DMS53 treated with DMSO at 0.1 percent for 48 hours (cell line): ENCODE measurements around the gene NEK6.

Experiments
- DNase-seq: peaks from one replicate; lab custom pipeline; 2025; ENCODE audit not compliant: unreplicated experiment; lab: John Stamatoyannopoulos, UW

The NEK6 gene

GRCh38 chr9:124351672-124352468 lies 94.1 kb downstream of the NEK6 start:
- DNase-seq, result no peak

GRCh38 chr9:124352616-124353015 lies 94.9 kb downstream of the NEK6 start:
- no peak for DNase-seq

DNA sequence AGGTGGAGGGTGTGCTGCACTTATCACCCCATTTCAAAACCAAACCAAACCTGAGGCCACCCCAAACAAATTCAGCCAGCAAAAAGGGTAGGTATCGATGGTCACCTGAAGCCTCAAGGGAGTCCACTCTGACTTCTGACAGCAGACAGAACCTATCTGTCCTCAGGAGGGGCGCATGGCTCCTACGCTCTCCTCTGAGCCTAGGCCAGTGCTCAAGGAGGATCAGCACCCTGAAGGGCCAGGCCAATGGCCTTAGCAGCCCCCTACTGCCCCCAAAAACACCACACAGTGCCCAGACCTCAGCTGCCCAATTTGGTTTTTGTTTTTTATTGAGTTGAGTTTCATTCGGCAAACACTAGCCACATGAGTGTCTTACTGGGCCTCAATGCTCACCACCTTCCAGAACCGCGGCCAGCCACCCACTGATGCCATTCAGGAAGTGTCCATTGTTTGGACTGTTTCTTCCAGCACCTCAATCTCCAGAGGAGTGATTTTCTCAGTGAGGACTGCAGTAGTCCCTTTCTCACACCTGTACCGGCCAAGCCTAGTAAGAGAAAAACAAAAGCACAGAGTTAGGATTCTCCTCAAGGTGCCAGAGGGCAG lies 95.5 kb downstream of the NEK6 start:
- no peak for DNase-seq

- DNase-seq, result no peak
These were observed 96.1 kb downstream of the NEK6 start for GRCh38 chr9:124353811-124354274.

DNA sequence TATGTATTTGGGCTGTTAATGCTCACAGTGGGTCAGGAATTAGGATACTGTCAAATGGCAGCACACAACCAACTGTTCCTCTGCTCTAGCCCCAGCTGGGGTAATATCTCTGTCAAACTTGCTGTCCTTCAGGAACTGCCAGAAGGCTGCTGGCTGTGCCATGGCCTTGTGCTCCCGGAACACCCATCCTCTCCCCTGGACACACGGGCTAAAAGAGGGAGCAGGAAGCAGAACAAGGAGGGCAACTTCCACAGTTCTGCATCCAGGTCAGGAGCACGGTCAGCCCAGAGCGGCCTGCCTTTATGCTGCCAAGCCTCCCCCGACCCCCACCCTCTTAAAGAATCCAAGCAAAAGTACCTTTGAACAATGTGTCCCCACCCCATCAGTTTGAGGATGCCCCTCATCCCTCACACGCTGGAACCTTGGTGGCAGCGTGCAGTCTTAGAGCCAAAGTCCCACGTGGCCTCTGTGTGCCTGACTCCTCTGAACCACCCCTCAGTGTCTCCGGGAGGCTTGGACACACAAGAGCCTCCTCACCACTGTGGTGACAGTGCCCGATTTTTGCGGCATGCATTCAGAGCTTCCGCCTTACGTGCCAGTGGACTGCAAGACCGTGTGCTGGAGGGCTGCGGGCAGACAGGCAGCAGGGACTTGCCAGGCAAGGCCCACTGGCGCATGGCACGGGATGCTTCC lies 96.7 kb downstream of the NEK6 start:
- DNase-seq, result no peak

DNA sequence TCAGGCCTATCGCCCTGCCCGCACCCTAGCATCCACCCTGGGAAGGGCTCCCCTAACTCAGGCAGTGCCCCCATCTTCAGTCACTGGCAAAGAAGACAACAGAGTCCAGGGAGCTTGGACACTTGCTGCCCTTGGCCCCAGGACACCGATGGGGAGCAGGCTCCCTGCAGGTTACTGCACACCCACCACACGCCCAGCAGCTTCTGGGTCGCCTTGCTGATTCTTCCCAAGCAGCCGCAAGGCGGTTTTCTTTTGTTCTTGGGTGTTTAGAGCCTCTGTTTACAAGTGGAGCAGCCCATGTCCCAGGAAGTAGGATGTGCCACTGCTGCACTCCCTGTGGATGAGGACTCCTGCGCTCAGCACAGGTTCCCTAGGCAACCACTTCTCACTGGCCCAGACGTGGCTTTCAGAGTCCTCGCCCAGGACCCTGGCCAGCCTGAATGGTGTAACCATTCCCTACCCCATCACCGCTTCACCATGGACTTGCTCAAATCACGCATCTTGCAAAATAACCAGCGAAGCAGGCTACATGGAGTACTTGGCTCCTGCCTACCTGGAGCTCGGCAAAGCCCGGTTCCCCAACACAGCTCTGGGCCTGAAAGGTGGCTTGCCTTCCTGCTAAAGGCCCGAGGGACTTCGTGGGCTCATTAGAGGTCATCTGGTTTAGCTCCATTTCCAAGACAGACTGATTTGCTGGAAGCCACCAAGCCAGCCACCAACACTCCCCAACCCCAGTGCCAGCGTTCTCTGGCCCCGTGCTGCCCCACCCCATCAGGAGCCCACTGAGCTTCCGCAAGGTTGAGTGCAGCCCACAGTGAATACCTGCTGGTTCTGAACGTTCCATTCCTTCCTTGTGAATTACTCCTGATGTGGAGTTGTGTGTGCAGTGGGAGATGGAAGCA lies 97.5 kb downstream of the NEK6 start:
- no peak for DNase-seq

GRCh38 chr9:124355941-124356744 lies 98.4 kb downstream of the NEK6 start:
- DNase-seq, result no peak

- DNase-seq, result no peak
These were observed 99.1 kb downstream of the NEK6 start for GRCh38 chr9:124356745-124357390.

- no peak for DNase-seq
These were observed 100.1 kb downstream of the NEK6 start for GRCh38 chr9:124357721-124358361.

- no peak for DNase-seq
These were observed 100.9 kb downstream of the NEK6 start for GRCh38 chr9:124358631-124359030.

DNA sequence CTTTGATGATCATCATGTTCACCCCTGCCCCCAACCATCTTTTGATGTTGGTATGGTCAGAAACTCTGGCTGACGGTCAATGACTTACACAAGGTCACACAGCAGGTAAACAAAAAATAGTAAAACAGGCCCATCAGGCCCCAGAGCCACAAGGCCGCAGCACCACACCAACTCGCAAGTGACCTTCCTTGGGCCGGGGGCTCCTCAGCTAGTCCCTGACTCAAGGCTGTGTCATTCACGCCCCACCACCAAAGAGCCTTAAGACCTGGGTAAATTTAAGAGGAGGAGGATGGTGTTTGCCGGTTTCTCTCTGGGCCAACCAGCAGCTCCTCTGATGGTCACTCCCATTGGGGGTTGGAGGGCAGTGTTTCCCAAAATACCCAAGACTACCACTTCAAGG lies 101.7 kb downstream of the NEK6 start:
- no peak for DNase-seq

DNA sequence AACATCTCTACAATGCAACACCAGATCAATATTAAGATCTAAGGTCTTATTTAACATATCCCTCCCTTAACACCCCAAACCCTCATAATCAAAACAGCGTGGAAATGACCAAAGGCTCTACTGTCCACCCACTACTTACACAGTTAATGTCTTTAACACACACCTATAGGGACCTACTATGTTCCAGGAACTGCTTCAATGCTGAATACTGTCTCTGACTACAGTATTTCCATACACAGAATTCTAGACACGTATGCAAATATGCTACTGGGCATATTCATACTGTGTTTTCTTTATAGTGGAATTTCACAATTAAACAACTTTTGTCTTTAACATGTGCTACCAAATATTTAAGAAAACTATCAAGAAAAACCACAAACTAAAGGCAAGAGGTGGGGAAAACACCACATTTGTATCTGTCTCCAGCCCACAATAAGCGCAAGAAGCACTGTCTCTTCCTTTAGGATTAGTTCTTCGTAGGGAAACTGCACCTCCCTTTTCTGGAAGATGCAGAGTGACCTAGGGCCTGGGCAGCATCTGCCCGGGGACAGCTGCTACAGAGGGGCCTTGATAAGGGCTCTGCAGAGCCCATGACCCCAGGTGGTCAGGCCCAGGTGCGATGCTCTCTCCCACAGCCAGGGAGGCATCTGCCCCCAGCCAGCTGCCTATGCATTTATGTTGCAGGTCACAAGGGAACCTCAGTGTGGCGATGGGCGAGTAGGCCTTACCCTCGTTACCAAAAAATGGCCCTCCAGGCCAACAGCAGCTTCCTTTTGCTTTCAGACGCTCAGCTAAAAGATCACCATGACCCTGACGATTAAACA lies 102.3 kb downstream of the NEK6 start:
- DNase-seq, result no peak

- DNase-seq, result no peak
These were observed 103.4 kb downstream of the NEK6 start for GRCh38 chr9:124361128-124361527.

DNA sequence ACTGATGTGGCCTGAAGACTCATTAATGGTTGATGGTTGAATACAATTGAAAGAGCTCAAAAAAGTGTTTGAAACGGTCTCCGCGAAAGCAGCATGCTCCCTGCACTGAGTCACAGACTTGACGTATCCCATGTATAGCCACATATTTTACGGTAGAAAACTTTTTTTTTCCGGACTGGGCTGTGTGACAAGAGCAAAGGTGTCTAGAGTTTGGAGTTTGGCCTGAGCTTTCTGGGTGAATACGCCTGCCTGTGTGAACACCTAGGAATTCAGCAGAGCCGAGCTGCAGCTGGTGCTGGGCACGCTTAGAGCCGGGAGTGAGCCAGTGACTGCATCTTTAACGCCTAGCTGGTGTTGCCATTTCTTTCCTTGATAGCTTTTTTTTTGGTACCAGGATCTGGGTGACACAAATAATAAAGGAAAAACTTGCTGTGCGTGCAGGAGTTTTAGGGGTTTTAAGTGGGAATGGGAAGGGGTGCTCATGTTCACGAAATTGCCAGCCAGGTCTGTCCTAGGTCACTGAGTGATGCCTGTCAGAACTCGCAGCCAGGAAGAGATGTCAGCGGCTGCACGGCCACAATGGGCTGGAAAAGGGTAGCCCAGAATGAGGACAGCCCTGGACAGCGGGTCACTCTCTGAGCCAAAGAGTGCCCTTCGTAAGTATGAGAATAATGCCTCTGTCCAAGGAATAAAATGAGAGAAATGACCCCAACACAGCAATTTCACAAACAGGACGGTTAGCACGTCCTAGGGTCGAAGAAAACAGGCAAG lies 105.8 kb downstream of the NEK6 start:
- DNase-seq, result no peak

DNA sequence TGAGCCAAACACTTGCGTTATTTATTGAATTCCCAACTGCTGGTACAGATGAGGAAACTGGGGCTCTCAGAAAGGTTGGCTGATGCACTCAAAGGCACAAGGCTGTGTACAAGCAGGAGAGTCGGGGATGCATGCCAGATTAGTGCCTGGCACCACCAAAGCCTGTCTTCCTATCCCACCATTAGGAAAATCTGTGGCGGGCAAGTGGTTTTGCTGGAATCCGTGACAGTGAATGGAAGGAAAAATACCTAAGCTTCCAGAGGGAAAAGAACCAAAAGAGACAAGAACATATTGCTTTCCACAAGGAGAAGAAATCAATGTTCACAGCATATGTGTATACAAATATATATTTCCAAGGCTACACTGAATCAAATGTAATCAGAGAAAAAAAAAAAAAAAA lies 106.4 kb downstream of the NEK6 start:
- no peak for DNase-seq

DNA sequence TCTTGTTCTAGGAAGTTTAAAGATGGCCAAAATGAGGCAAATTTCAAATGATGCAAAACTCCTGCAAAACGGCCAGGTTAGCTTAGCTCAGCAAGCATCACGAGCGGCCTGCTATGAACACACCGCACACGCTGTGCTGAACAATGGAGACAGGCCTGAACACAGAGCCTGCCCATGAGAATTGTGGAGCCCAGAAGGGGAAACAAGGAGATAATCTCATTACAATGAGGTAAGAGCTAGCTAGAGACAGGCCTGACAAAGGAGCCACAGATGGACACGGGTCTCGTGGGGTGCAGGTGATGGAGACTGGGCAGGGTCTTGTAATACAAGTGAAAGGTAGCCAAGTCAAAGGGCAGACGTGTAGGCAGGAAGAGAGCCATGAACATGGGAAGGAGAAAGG lies 107.3 kb downstream of the NEK6 start:
- DNase-seq, result no peak

DNA sequence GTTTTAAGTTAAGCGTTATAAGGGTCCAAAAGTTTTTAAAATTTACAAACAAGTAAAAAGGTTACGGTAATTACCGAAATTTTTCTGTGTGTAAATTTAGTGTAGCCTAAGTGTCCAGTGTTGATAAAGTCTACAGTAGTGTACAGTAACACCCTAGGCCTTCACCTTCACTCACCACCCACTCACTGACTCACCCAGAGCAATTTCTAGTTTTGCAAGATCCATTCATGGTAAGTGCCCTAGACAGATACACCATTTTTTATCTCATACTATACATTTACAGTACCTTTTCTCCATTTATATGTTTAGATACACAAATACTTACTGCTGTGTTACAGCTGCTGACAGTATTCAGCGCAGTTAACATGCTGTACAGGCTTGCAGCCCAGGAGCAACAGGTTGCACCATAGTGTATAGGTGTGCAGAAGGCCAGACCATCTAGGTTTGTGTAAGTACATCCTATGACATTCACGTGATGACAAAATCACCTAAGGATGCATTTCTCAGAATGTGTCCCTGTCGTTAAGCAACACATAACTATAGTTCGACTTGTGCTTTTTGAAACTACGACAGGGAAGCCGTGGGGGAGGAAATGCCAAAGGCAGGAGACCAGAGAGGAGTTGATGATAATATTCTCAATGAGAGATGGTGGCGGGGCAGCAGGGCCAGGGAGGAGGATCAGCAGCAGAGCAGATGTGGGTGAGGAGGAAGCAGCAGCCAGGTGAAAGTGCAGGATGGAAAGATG lies 108.9 kb downstream of the NEK6 start:
- no peak for DNase-seq
